HFFc6 (cell line): ENCODE data around the gene GNA15. TPM values are rescaled to one million over a fixed set of nuclear protein-coding genes. Genes with fewer than 3 reads are reported as not detected.

Experiments used
- DNase-seq: peaks from one replicate; pipeline ENCODE4 v3.0.0-alpha.2; 2018
- H3K27ac Mint-ChIP-seq: 2 replicates; pipeline ENCODE4 v1.8.0; 2020; ENCODE audit warnings: mild to moderate bottlenecking, mixed read lengths
- H3K27me3 Mint-ChIP-seq: 2 replicates; pipeline ENCODE4 v1.8.0; 2021; ENCODE audit warnings: mild to moderate bottlenecking, moderate library complexity, mixed read lengths; ENCODE audit not compliant: insufficient read depth
- H3K36me3 Mint-ChIP-seq: 2 replicates; pipeline ENCODE4 v1.8.0; 2021; ENCODE audit warnings: low read depth, mixed read lengths
- H3K4me1 Mint-ChIP-seq: 2 replicates; pipeline ENCODE4 v1.8.0; 2020; ENCODE audit warnings: low read depth, mixed read lengths
- H3K4me3 Mint-ChIP-seq: 2 replicates; pipeline ENCODE4 v1.8.0; 2020; ENCODE audit warnings: mild to moderate bottlenecking, moderate library complexity, mixed read lengths
- H3K9me3 Mint-ChIP-seq: 2 replicates; pipeline ENCODE4 v1.8.0; 2020; ENCODE audit warnings: mild to moderate bottlenecking, mixed read lengths
- CTCF ChIP-seq: fragments of 200-600 bp; sonication (generic); IDR thresholded peaks from 2 replicates; pipeline ENCODE4 v1.5.0; 2021; ENCODE audit warnings: antibody characterized with exemption, mild to moderate bottlenecking
- total RNA-seq, 6 experiments: library from RNA; stranded (reverse); fragmentation: NEBNext Ultra II Directional; extraction: Animal tissue kit (Norgen Biotek cat#: 25700); gene quantifications; 2 replicates in 1 of 6; 3 replicates in 5 of 6; pipeline ENCODE4 v1.2.3, GENCODE V29; 2021

GNA15 gene
- total RNA-seq, 6 experiments from 2014 or later: not detected

DNA sequence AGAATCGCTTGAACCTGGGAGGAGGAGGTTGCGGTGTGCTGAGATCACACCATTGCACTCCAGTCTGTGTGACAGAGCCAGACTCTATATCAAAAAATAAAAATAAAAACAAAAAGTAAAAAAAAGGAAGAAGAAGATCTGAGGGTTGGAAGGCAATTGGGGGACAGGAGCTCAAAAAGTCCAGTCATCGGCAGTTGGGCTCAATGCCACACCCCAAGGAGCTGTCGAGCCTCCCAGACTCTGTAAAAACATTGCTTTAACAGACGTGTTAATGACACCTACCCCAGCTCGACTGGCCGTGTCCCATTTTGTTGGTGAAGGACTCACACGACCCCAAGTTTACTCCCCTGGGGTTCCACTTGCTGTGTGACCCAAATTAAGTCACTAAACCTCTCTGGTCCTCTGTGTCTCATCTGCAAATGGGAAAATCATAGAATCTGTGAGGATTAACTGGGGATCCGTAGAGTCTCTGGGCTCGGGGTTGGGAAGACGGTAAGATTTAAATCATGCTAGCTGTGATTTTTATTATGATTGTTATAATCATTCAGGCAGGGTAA lies 7.0 kb downstream of the GNA15 start:
- Mint-ChIP-seq H3K9me3 (peaks cover 7% of the 10 kb centered on the region; the same call in 1 of the 2 replicates), H3K4me3 (peak overlapping the region; percentile 74), H3K4me1 (peaks cover 24% of the 10 kb centered on the region), H3K36me3 (peaks cover 9% of the 10 kb centered on the region), H3K27ac (peak overlapping the region; percentile 99), H3K27me3 (no peaks in the 10 kb centered on the region; the same call in 1 of the 2 replicates)
- no peak for DNase-seq
- TF ChIP-seq CTCF: no peak

- H3K36me3 Mint-ChIP-seq: no peaks in the 10 kb centered on the region
Observed at GRCh38 chr19:3145909-3146676, 10.3 kb downstream of the GNA15 start.

DNA sequence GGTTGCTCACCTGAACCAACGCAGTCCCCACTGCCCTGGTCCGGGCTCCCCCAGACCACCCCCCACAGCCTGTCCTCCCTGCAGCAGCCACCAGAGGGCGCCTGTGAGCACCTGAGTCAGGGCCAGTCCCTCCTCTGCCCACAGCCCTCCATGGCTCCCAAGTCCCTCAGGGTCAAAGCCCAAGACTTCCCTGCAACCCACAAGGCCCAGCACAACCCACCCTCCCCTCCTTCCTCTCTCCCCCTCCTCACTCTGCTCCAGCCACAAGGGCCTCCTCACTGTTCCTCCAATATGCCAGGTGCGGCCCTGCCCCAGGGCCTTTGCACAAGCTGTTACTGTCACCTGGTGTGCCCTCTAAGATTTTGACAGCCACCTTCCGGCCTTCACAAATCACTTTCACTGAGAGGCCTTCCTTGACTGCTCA lies 10.9 kb downstream of the GNA15 start:
- H3K4me1 Mint-ChIP-seq: peaks cover 15% of the 10 kb centered on the region
- no peak overlapping the region for H3K27ac Mint-ChIP-seq
- no peaks in the 10 kb centered on the region for H3K9me3 Mint-ChIP-seq
- H3K4me3 Mint-ChIP-seq: no peak overlapping the region
- TF ChIP-seq CTCF: peak; percentile 86
- no peaks in the 10 kb centered on the region; the same call in 1 of the 2 replicates for H3K27me3 Mint-ChIP-seq
- no peaks in the 10 kb centered on the region for H3K36me3 Mint-ChIP-seq
- DNase-seq: no peak

More at GRCh38 chr19:3145909-3146676, 10.3 kb downstream of the GNA15 start:
- H3K27ac Mint-ChIP-seq: no peak overlapping the region
- no peak for TF ChIP-seq CTCF
- H3K4me3 Mint-ChIP-seq: no peak overlapping the region
- H3K9me3 Mint-ChIP-seq: no peaks in the 10 kb centered on the region
- H3K27me3 Mint-ChIP-seq: no peaks in the 10 kb centered on the region; the same call in 1 of the 2 replicates
- H3K4me1 Mint-ChIP-seq: peaks cover 17% of the 10 kb centered on the region
- DNase-seq: no peak

DNA sequence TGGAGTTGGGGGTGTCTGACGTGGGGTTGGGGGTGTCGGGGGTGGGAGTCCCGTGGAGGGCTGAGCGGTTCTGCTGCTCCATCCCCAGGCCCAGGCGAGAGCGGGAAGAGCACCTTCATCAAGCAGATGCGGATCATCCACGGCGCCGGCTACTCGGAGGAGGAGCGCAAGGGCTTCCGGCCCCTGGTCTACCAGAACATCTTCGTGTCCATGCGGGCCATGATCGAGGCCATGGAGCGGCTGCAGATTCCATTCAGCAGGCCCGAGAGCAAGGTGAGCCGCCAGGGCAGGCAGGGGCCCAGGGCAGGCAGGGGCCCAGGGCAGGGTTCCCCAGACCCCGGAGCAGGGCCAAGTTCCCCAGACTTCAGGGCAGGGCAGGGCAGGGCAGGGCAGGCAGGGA lies 12.7 kb downstream of the GNA15 start:
- no peak for TF ChIP-seq CTCF
- H3K4me3 Mint-ChIP-seq: no peak overlapping the region
- no peak overlapping the region for H3K27ac Mint-ChIP-seq
- H3K4me1 Mint-ChIP-seq: no peaks in the 10 kb centered on the region
- H3K27me3 Mint-ChIP-seq: no peaks in the 10 kb centered on the region
- DNase-seq: no peak
- H3K9me3 Mint-ChIP-seq: no peaks in the 10 kb centered on the region
- no peaks in the 10 kb centered on the region for H3K36me3 Mint-ChIP-seq

DNA sequence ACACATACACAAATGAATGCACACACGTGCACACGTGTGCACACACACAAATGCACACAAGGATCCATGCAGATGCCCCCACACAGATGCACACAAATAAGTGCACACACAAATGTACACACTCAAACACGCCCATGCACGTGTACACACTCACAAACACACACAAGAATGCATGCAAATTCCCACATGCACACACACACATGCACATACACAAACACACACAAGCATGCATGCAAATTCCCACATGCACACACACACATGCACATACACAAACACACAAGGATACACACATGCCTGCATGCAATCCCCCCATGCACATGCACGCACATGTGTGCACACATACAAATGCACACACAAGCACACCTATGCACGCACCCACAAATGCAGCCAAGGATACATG lies 13.3 kb downstream of the GNA15 start:
- Mint-ChIP-seq H3K36me3 (no peaks in the 10 kb centered on the region), H3K27ac (no peak overlapping the region), H3K4me1 (no peaks in the 10 kb centered on the region), H3K4me3 (no peak overlapping the region), H3K27me3 (no peaks in the 10 kb centered on the region), H3K9me3 (no peaks in the 10 kb centered on the region)
- no peak for DNase-seq
- TF ChIP-seq CTCF: no peak
